Aorta (tissue), 5 donors: ENCODE data around the gene GALNT15. TPM values are rescaled to one million over a fixed set of nuclear protein-coding genes. Genes with fewer than 3 reads are reported as not detected.

Experiments used
- ATAC-seq: fragments of 200-7000 bp; cut with Tn5 transposase; one replicate; pipeline ENCODE4 v1.9.1; 2022; ENCODE audit warnings: moderate library complexity; ENCODE audit not compliant: low FRiP score
- DNase-seq, 2 donors: peaks; one replicate each; pipeline ENCODE4 v3.0.0-alpha.2; 2020
- H3K27ac ChIP-seq, 2 donors: one replicate each; pipeline ENCODE4 v1.5.1; 2013; ENCODE audit warnings: low read length in 2 of 2, mild to moderate bottlenecking in 2 of 2, moderate library complexity in 2 of 2, control low read depth in 1 of 2, inconsistent platforms in 1 of 2, low read depth in 1 of 2
- H3K27me3 ChIP-seq, 2 donors: one replicate each; pipeline ENCODE4 v1.6.1; 2013; ENCODE audit warnings: control low read depth in 1 of 2, low read length in 1 of 2, mild to moderate bottlenecking in 1 of 2, moderate library complexity in 1 of 2; ENCODE audit not compliant: insufficient read depth in 2 of 2, control insufficient read depth in 1 of 2
- H3K36me3 ChIP-seq, 2 donors: one replicate each; pipeline ENCODE4 v1.6.1; 2013; ENCODE audit warnings: control low read depth in 1 of 2, low read length in 1 of 2, mild to moderate bottlenecking in 1 of 2; ENCODE audit not compliant: insufficient read depth in 2 of 2, control insufficient read depth in 1 of 2
- H3K4me1 ChIP-seq, 2 donors: one replicate each; pipeline ENCODE4 v1.6.1; 2013; ENCODE audit warnings: low read length in 2 of 2, control low read depth in 1 of 2, mild to moderate bottlenecking in 1 of 2, moderate library complexity in 1 of 2; ENCODE audit not compliant: insufficient read depth in 2 of 2, control insufficient read depth in 1 of 2
- H3K4me3 ChIP-seq, 2 donors: one replicate each; pipeline ENCODE4 v1.5.1; 2013; ENCODE audit warnings: low read length in 2 of 2, control low read depth in 1 of 2, mild to moderate bottlenecking in 1 of 2
- H3K9me3 ChIP-seq: one replicate; pipeline ENCODE4 v1.6.1; 2013; ENCODE audit warnings: mild to moderate bottlenecking, low read length; ENCODE audit not compliant: control insufficient read depth
- WGBS, 2 donors: extraction: QIAGEN DNeasy Blood & Tissue Kit; methylation state at CpG; one replicate each; pipeline ENCODE4 v1.1.7; 2013; 5-methylcytosine and 5-hydroxymethylcytosine counted together
- intact Hi-C, 2 donors: fragments of 100-400 bp; cut with DNase I; formaldehyde crosslinking; loops; one replicate each; pipeline versions ENCODE4 v1.14.2 to v1.15.0; 2022
- polyA plus RNA-seq, 2 donors: library from polyadenylated mRNA; stranded (reverse); fragments of 200-250 nt; gene quantifications; one replicate each; pipeline ENCODE4 v1.2.3, GENCODE V29; 2013
- total RNA-seq, 2 donors: library from RNA; stranded (reverse); fragmentation: NEBNext Ultra II Directional; extraction: Animal tissue kit (Norgen Biotek cat#: 25700); gene quantifications; one replicate each; pipeline ENCODE4 v1.2.1, GENCODE V29; 2021
- donor health status: healthy with polysubstance abuse.
- donor health status: Bipolar disorder and iron deficiency.
- donor health status: DM: no; HTN: no; CAD: no.
- donor health status: DM: no; HTN: no; CAD: no.
- donor health status: DM: yes; HTN: yes; CAD: no.

GALNT15 gene
- total and polyA plus RNA-seq, 4 donors, result 12.5 to 113 (median 45.1) TPM

GRCh38 chr3:16179771-16180736, 5.6 kb downstream of the GALNT15 start:
- H3K9me3 ChIP-seq, result no peaks in the 10 kb centered on the region
- ATAC-seq, result no peak
- H3K36me3 ChIP-seq, result no peaks in the 10 kb centered on the region
- no peak for DNase-seq
- intact Hi-C loops, result loop anchor here (2.0 to 10.0 kb wide), 5 partner anchors 67 to 545 kb away; no protein-coding TSS in a partner anchor
- no peak overlapping the region for H3K4me3 ChIP-seq
- no peaks in the 10 kb centered on the region for H3K4me1 ChIP-seq
- no peaks in the 10 kb centered on the region for H3K27me3 ChIP-seq
- no peak overlapping the region for H3K27ac ChIP-seq
- WGBS, 2 donors, result 78 to 80% methylated on average over 15 of the region's 15 CpGs

- DNase-seq, result no peak
- H3K36me3 ChIP-seq, result no peaks in the 10 kb centered on the region
- no peak overlapping the region for H3K4me3 ChIP-seq
- intact Hi-C loops, result no loop called here
- H3K27me3 ChIP-seq, result no peaks in the 10 kb centered on the region
- H3K4me1 ChIP-seq, result no peaks in the 10 kb centered on the region
- H3K27ac ChIP-seq, result no peak overlapping the region
- ATAC-seq, result no peak
- no peaks in the 10 kb centered on the region for H3K9me3 ChIP-seq
- WGBS, 2 donors, result 74 to 78% methylated on average over 3 of the region's 3 CpGs
These were observed 6.3 kb downstream of the GALNT15 start for GRCh38 chr3:16180737-16181134.

GRCh38 chr3:16181361-16181760, 6.9 kb downstream of the GALNT15 start:
- peak in 1 of 2 donors; percentile 87 for DNase-seq
- H3K4me1 ChIP-seq, result no peaks in the 10 kb centered on the region
- 83 to 88% methylated on average over 6 of the region's 6 CpGs for WGBS, 2 donors
- H3K27ac ChIP-seq, result no peak overlapping the region
- no peaks in the 10 kb centered on the region for H3K36me3 ChIP-seq
- no peaks in the 10 kb centered on the region for H3K9me3 ChIP-seq
- no peak overlapping the region for H3K4me3 ChIP-seq
- intact Hi-C loops, result no loop called here
- H3K27me3 ChIP-seq, result no peaks in the 10 kb centered on the region
- ATAC-seq, result peak; percentile 50

- Histone ChIP-seq H3K36me3 (no peaks in the 10 kb centered on the region), H3K27me3 (no peaks in the 10 kb centered on the region), H3K9me3 (no peaks in the 10 kb centered on the region), H3K27ac (no peak overlapping the region), H3K4me1 (no peaks in the 10 kb centered on the region), H3K4me3 (no peak overlapping the region)
- intact Hi-C loops, result no loop called here
- no peak for DNase-seq
- WGBS, 2 donors, result 95 to 97% methylated on average over 2 of the region's 2 CpGs
- no peak for ATAC-seq
These were observed 7.7 kb downstream of the GALNT15 start for GRCh38 chr3:16182183-16182582.

- DNase-seq, result no peak
- Histone ChIP-seq H3K4me3 (no peak overlapping the region), H3K36me3 (no peaks in the 10 kb centered on the region)
These were observed 8.1 kb downstream of the GALNT15 start for GRCh38 chr3:16182612-16183011.

GRCh38 chr3:16183082-16183481, 8.6 kb downstream of the GALNT15 start:
- no peaks in the 10 kb centered on the region for H3K9me3 ChIP-seq
- no peaks in the 10 kb centered on the region for H3K36me3 ChIP-seq
- H3K4me1 ChIP-seq, result no peaks in the 10 kb centered on the region
- ATAC-seq (no peak), DNase-seq (no peak)
- H3K27ac ChIP-seq, result no peak overlapping the region
- no peaks in the 10 kb centered on the region for H3K27me3 ChIP-seq
- intact Hi-C loops, result no loop called here
- H3K4me3 ChIP-seq, result no peak overlapping the region
- WGBS, 2 donors, result 92 to 93% methylated on average over 1 of the region's 1 CpG

More at GRCh38 chr3:16182612-16183011, 8.1 kb downstream of the GALNT15 start:
- ATAC-seq, result no peak
- no peaks in the 10 kb centered on the region for H3K27me3 ChIP-seq
- H3K27ac ChIP-seq, result no peak overlapping the region
- intact Hi-C loops, result no loop called here
- no peaks in the 10 kb centered on the region for H3K9me3 ChIP-seq
- no peaks in the 10 kb centered on the region for H3K4me1 ChIP-seq
- WGBS, 2 donors, result 88% methylated on average over 5 of the region's 5 CpGs

GRCh38 chr3:16183601-16184270, 9.3 kb downstream of the GALNT15 start:
- 88 to 90% methylated on average over 7 of the region's 7 CpGs for WGBS, 2 donors
- intact Hi-C loops, result no loop called here
- ATAC-seq, result peak; percentile 29
- Histone ChIP-seq H3K36me3 (no peaks in the 10 kb centered on the region), H3K4me3 (no peak overlapping the region), H3K4me1 (no peaks in the 10 kb centered on the region), H3K9me3 (no peaks in the 10 kb centered on the region), H3K27me3 (no peaks in the 10 kb centered on the region), H3K27ac (no peak overlapping the region)
- DNase-seq, result no peak

GRCh38 chr3:16186086-16186485, 11.6 kb downstream of the GALNT15 start:
- WGBS, 2 donors, result 66 to 80% methylated on average over 1 of the region's 1 CpG
- DNase-seq, result no peak
- intact Hi-C loops, result no loop called here

More at GRCh38 chr3:16186086-16186485, 11.6 kb downstream of the GALNT15 start:
- Histone ChIP-seq H3K27ac (no peak overlapping the region), H3K4me3 (no peak overlapping the region), H3K27me3 (no peaks in the 10 kb centered on the region), H3K9me3 (no peaks in the 10 kb centered on the region), H3K4me1 (no peaks in the 10 kb centered on the region), H3K36me3 (no peaks in the 10 kb centered on the region)
- ATAC-seq, result no peak
